GM13977 (cell line): ENCODE measurements around the gene FAM50A.

Experiments used
- DNase-seq: peaks from one replicate; pipeline ENCODE4 v3.0.0; 2012; ENCODE audit warnings: low spot score
- in situ Hi-C: fragments of 300-500 bp; cut with MboI; formaldehyde crosslinking; loops from one replicate; pipeline ENCODE4 v1.12.0; 2022; ENCODE audit warnings: low sequenced_read_pairs, low pct_unique_long_range_greater_than_20kb, mixed read lengths, inconsistent platforms; ENCODE audit not compliant: unreplicated experiment
- TF ChIP-seq, protein P1 (sequence below): IDR thresholded peaks from 2 replicates; pipeline ENCODE4 v1.5.1; 2012; ENCODE audit warnings: mild to moderate bottlenecking, control low read depth; ENCODE audit not compliant: insufficient read depth; ENCODE audit errors: extremely low read depth, missing control alignments

FAM50A gene

GRCh38 chrX:154428176-154429171, 15.5 kb upstream of the FAM50A start, which contains the start of gene ATP6AP1:
TSS of gene ATP6AP1 (plus strand) at chrX:154428677. CDS start at chrX:154428693, 16 bp downstream.
- DNase-seq, result peak; percentile 90
- TF ChIP-seq, protein P1, sequence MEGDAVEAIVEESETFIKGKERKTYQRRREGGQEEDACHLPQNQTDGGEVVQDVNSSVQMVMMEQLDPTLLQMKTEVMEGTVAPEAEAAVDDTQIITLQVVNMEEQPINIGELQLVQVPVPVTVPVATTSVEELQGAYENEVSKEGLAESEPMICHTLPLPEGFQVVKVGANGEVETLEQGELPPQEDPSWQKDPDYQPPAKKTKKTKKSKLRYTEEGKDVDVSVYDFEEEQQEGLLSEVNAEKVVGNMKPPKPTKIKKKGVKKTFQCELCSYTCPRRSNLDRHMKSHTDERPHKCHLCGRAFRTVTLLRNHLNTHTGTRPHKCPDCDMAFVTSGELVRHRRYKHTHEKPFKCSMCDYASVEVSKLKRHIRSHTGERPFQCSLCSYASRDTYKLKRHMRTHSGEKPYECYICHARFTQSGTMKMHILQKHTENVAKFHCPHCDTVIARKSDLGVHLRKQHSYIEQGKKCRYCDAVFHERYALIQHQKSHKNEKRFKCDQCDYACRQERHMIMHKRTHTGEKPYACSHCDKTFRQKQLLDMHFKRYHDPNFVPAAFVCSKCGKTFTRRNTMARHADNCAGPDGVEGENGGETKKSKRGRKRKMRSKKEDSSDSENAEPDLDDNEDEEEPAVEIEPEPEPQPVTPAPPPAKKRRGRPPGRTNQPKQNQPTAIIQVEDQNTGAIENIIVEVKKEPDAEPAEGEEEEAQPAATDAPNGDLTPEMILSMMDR, result peak; percentile 28
- in situ Hi-C loops, result no loop called here

DNA sequence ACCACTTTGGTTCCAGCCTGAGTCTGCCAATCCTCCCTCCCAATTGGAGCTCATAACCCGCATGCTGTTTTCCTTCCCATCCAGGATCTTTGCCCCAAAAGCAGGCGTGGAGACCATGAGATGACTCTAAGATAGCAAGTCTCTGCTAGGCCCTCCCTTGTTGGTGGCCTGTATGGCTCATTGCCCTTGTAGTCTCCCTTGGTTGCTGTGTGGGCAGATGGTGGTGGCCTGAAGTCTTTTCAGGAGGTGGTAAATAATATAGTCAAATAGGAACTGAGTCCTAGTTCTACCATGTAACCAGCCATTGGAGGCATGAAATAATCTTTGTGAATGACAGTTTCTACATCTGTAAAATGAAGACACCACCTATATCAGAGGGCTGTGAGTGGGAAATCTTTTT, 14.2 kb upstream of the FAM50A start:
- DNase-seq, result no peak
- TF ChIP-seq, protein P1, result no peak
- in situ Hi-C loops, result no loop called here

- TF ChIP-seq, protein P1, result no peak
- in situ Hi-C loops, result no loop called here
These were observed 13.5 kb upstream of the FAM50A start for GRCh38 chrX:154430479-154430878.

GRCh38 chrX:154430916-154431315, 13.0 kb upstream of the FAM50A start:
- in situ Hi-C loops, result no loop called here
- no peak for DNase-seq
- TF ChIP-seq, protein P1, result no peak

More at GRCh38 chrX:154430479-154430878, 13.5 kb upstream of the FAM50A start:
- DNase-seq, result no peak

DNA sequence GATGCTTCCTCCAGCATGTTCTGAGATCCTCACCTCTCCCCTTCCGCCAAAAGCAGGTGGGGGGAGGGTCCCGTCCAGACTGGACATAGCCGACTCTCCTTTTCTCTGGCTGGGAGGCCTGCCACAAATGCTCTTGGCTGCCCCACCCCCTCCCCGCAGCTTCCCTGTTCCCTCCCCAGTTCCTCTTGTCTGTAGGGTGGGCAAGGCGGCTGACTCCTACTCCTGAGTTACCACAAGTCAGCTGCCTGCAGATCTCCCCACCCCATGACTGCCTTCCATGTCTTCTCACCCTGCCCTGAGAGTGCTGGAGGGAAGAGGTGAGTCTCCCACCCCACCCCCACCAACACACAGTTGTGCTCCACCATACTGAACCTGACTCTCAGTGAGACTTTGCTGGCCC, 12.6 kb upstream of the FAM50A start:
- no peak for DNase-seq
- in situ Hi-C loops, result no loop called here
- TF ChIP-seq, protein P1, result no peak

DNA sequence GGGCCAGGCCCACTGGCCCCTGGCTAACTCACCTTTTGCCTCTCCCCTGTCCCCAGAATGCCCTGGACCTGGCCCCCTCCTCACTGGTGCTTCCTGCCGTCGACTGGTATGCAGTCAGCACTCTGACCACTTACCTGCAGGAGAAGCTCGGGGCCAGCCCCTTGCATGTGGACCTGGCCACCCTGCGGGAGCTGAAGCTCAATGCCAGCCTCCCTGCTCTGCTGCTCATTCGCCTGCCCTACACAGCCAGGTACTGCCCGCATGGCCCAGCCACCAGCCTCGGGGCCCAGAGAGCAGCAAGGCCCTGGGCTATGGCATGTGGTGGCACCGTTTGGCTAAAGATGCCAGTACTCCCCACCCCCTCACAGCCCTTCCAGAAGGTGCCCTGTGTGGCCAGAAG, 11.7 kb upstream of the FAM50A start:
- TF ChIP-seq, protein P1, result no peak
- in situ Hi-C loops, result no loop called here
- DNase-seq, result no peak
